B cell (primary cell): ENCODE data around the gene GOLT1B. TPM values are rescaled to one million over a fixed set of nuclear protein-coding genes. Genes with fewer than 3 reads are reported as not detected.

Source experiments
- ATAC-seq: fragments of 200-7000 bp; cut with Tn5 transposase; one replicate; pipeline ENCODE4 v1.10.0; 2021; ENCODE audit warnings: low read depth, mild to moderate bottlenecking, moderate number of reproducible peaks, moderate library complexity
- CTCF ChIA-PET: fragments of 350-600 bp; sonication (Branson Sonifier 250); formaldehyde crosslinking; loops from one replicate; lab custom pipeline; 2021; ENCODE audit warnings: antibody characterized with exemption, inconsistent platforms; lab: Charles Lee
- POLR2A ChIA-PET: fragments of 350-600 bp; sonication (Branson Sonifier 250); formaldehyde crosslinking; loops from one replicate; lab custom pipeline; 2021; ENCODE audit warnings: antibody characterized with exemption; lab: Charles Lee
- DNase-seq: peaks from one replicate; pipeline ENCODE4 v3.0.0; 2013
- H2AFZ ChIP-seq: 2 replicates; pipeline ENCODE4 v1.6.1; 2012; ENCODE audit warnings: mild to moderate bottlenecking, low read depth, low read length; ENCODE audit not compliant: insufficient read depth, poor library complexity, severe bottlenecking
- H3K27ac ChIP-seq, 2 donors: 1 replicate in 1 of 2; 2 replicates in 1 of 2; pipeline ENCODE4 v1.5.1; 2012 to 2013; ENCODE audit warnings: low read length in 2 of 2, mild to moderate bottlenecking in 2 of 2, moderate library complexity in 1 of 2
- H3K27me3 ChIP-seq, 4 experiments: fragments of 200-600 bp in 1 of 4; sonication (generic) in 1 of 4; replicated peaks in 1 of 4; 1 replicate in 2 of 4; 2 replicates in 2 of 4; pipeline versions ENCODE4 v1.6.1 to v1.7.0; 2013 to 2016; ENCODE audit warnings: low read length in 3 of 4, mild to moderate bottlenecking in 2 of 4, mixed read lengths in 1 of 4, moderate library complexity in 1 of 4; ENCODE audit not compliant: insufficient read depth in 4 of 4, control insufficient read depth in 3 of 4; ENCODE audit errors: control extremely low read depth in 1 of 4
- H3K36me3 ChIP-seq, 2 experiments: replicated peaks in 1 of 2; 1 replicate in 1 of 2; 2 replicates in 1 of 2; pipeline versions ENCODE4 v1.6.1 to v1.7.1; 2013; ENCODE audit warnings: low read length in 1 of 2; ENCODE audit not compliant: insufficient read depth in 2 of 2, control insufficient read depth in 1 of 2; ENCODE audit errors: control extremely low read depth in 1 of 2, extremely low read depth in 1 of 2
- H3K4me1 ChIP-seq, 2 donors: fragments of 200-600 bp in 1 of 2; sonication (generic) in 1 of 2; 1 replicate in 1 of 2; 2 replicates in 1 of 2; pipeline versions ENCODE4 v1.5.1 to v1.6.1; 2013 to 2017; ENCODE audit warnings: low read length in 2 of 2; ENCODE audit not compliant: control insufficient read depth in 2 of 2, insufficient read depth in 2 of 2
- H3K4me2 ChIP-seq: replicated peaks from 2 replicates; pipeline ENCODE3; 2012; ENCODE audit warnings: mild to moderate bottlenecking, low read depth, low read length; ENCODE audit not compliant: poor library complexity, severe bottlenecking
- H3K4me3 ChIP-seq, 5 experiments: fragments of 200-600 bp in 1 of 5; sonication (generic) in 1 of 5; 1 replicate in 3 of 5; 2 replicates in 2 of 5; pipeline versions ENCODE4 v1.5.1 to v1.7.0; 2011 to 2016; ENCODE audit warnings: low read length in 4 of 5, mild to moderate bottlenecking in 4 of 5, low read depth in 2 of 5, control low read depth in 1 of 5, moderate library complexity in 1 of 5; ENCODE audit not compliant: insufficient read depth in 1 of 5; ENCODE audit errors: control extremely low read depth in 1 of 5, extremely low read depth in 1 of 5
- H3K79me2 ChIP-seq: fragments of 200-600 bp; sonication (generic); one replicate; pipeline ENCODE4 v1.6.0; 2016; ENCODE audit warnings: low read length; ENCODE audit not compliant: control insufficient read depth, insufficient read depth
- H3K9ac ChIP-seq: fragments of 200-600 bp; sonication (generic); 2 replicates; pipeline ENCODE4 v1.6.1; 2017; ENCODE audit warnings: mild to moderate bottlenecking, low read length, moderate library complexity
- H3K9me3 ChIP-seq, 3 donors: one replicate each; pipeline versions ENCODE4 v1.6.1 to v1.7.1; 2013; ENCODE audit warnings: low read length in 2 of 3; ENCODE audit not compliant: control insufficient read depth in 2 of 3, insufficient read depth in 1 of 3; ENCODE audit errors: control extremely low read depth in 1 of 3
- H4K20me1 ChIP-seq: 2 replicates; pipeline ENCODE4 v1.6.0; 2012; ENCODE audit warnings: mild to moderate bottlenecking, low read length; ENCODE audit not compliant: insufficient read depth, control insufficient read depth, poor library complexity, severe bottlenecking
- H3K27ac Mint-ChIP-seq: one replicate; pipeline ENCODE4 v1.8.0; 2021; ENCODE audit warnings: mixed read lengths
- H3K27me3 Mint-ChIP-seq: one replicate; pipeline ENCODE4 v1.8.0; 2021; ENCODE audit warnings: mixed read lengths
- H3K4me1 Mint-ChIP-seq: one replicate; pipeline ENCODE4 v1.8.0; 2021; ENCODE audit warnings: mixed read lengths
- H3K4me3 Mint-ChIP-seq: one replicate; pipeline ENCODE4 v1.8.0; 2021; ENCODE audit warnings: mixed read lengths
- H3K9me3 Mint-ChIP-seq: one replicate; pipeline ENCODE4 v1.8.0; 2022; ENCODE audit warnings: mixed read lengths; ENCODE audit not compliant: insufficient read depth
- CTCF ChIP-seq: fragments of 200-600 bp; IDR thresholded peaks from one replicate; pipeline ENCODE4 v1.8.0; 2022; ENCODE audit warnings: antibody characterized with exemption, mild to moderate bottlenecking
- EZH2 ChIP-seq: IDR thresholded peaks from 2 replicates; pipeline ENCODE4 v1.6.1; 2012; ENCODE audit warnings: borderline replicate concordance, low read depth, mild to moderate bottlenecking, moderate library complexity, low read length; ENCODE audit not compliant: insufficient read depth, poor library complexity, severe bottlenecking
- WGBS: methylation state at CpG from one replicate; pipeline ENCODE4 v1.1.5; 2013; ENCODE audit warnings: missing lambda C conversion rate; ENCODE audit not compliant: insufficient coverage; 5-methylcytosine and 5-hydroxymethylcytosine counted together
- intact Hi-C: fragments of 100-400 bp; cut with micrococcal nuclease; formaldehyde crosslinking; loops from one replicate; pipeline ENCODE4 v1.10.0; 2022
- polyA plus RNA-seq: library from polyadenylated mRNA; depleted of rRNA; stranded (reverse); fragments of >200 nt; gene quantifications from 2 replicates; pipeline ENCODE4 v1.2.3, GENCODE V29; 2012
- total RNA-seq, 2 donors: library from RNA; stranded (reverse); fragments of 120-200 nt in 1 of 2; gene quantifications; 1 replicate in 1 of 2; 2 replicates in 1 of 2; pipeline versions ENCODE4 v1.2.3 to v1.2.4, GENCODE V29; 2013 to 2022

Gene GOLT1B
- total and polyA plus RNA-seq, 2 donors (not counting 1 experiment from before 2014, with no cell fraction given) = 8.2 to 25.1 TPM

GRCh38 chr12:21509768-21510167 lies 8.2 kb downstream of the GOLT1B start:
- H3K27ac Mint-ChIP-seq = peak overlapping the region; percentile 57
- Histone ChIP-seq H3K9me3 (no peaks in the 10 kb centered on the region), H3K4me2 (peak overlapping the region; percentile 60), H3K79me2 (peaks cover 12% of the 10 kb centered on the region), H3K36me3 (peaks cover 4 to 35% of the 10 kb centered on the region in 2 experiments), H2AFZ (peak overlapping the region; percentile 70), H3K4me3 (peak overlapping the region in 1 of 5 experiments; percentile 51), H3K4me1 (peaks cover 8 to 12% of the 10 kb centered on the region in 2 donors), H3K9ac (peak overlapping the region; percentile 41), H3K27me3 (no peaks in the 10 kb centered on the region), H4K20me1 (peaks cover 8% of the 10 kb centered on the region), H3K27ac (peak overlapping the region; percentile 29 to 71)
- TF ChIP-seq EZH2 = no peak
- no peak for TF ChIP-seq CTCF
- POLR2A ChIA-PET = no interaction called here
- intact Hi-C loops = no loop called here
- H3K27me3 Mint-ChIP-seq = no peaks in the 10 kb centered on the region
- DNase-seq = peak; percentile 59
- no peaks in the 10 kb centered on the region for H3K9me3 Mint-ChIP-seq
- H3K4me3 Mint-ChIP-seq = peak overlapping the region; percentile 71
- 36% methylated on average over 2 of the region's 2 CpGs for WGBS
- CTCF ChIA-PET = no interaction called here
- H3K4me1 Mint-ChIP-seq = peaks cover 21% of the 10 kb centered on the region
- ATAC-seq = peak; percentile 24

- Histone ChIP-seq H3K9ac (no peak overlapping the region), H3K79me2 (no peaks in the 10 kb centered on the region), H3K4me3 (no peak overlapping the region), H3K27me3 (no peaks in the 10 kb centered on the region), H3K36me3 (peaks cover 11 to 37% of the 10 kb centered on the region in 2 experiments), H2AFZ (no peak overlapping the region), H3K4me1 (no peaks in the 10 kb centered on the region), H4K20me1 (no peaks in the 10 kb centered on the region), H3K27ac (no peak overlapping the region), H3K9me3 (no peaks in the 10 kb centered on the region), H3K4me2 (no peak overlapping the region)
- ATAC-seq (no peak), DNase-seq (no peak)
- TF ChIP-seq CTCF = no peak
- peaks cover 2% of the 10 kb centered on the region for H3K4me1 Mint-ChIP-seq
- H3K27ac Mint-ChIP-seq = no peak overlapping the region
- ChIA-PET CTCF (interaction anchor here (1.6 kb wide), 1 partner anchor 11 kb away, joined by 5 read pairs; no protein-coding TSS in a partner anchor), POLR2A (no interaction called here)
- intact Hi-C loops = no loop called here
- H3K4me3 Mint-ChIP-seq = no peak overlapping the region
- H3K27me3 Mint-ChIP-seq = no peaks in the 10 kb centered on the region
- no CpG with 5 or more reads among the region's 2 CpGs for WGBS
- no peaks in the 10 kb centered on the region for H3K9me3 Mint-ChIP-seq
These were observed 14.7 kb downstream of the GOLT1B start for GRCh38 chr12:21516281-21516680.
